NCI-H146 treated with DMSO at 0.1 percent for 48 hours (cell line): ENCODE data around the gene KLHDC2.
"Not testable (repeated sequence)": the region's sequence is repeated elsewhere in the genome, so short reads cannot be mapped to it uniquely, and the experiment has no call there.

ENCODE experiments used
- DNase-seq: peaks from one replicate; lab custom pipeline; 2025; ENCODE audit not compliant: unreplicated experiment; lab: John Stamatoyannopoulos, UW

The KLHDC2 gene

GRCh38 chr14:49767571-49768300 is at the start of gene KLHDC2:
Gene KLHDC2 (plus strand): TSS chr14:49768153. CDS start chr14:49768469, 316 bp downstream.
- DNase-seq: peak; percentile 63

GRCh38 chr14:49720744-49721143 is 47.2 kb upstream of the KLHDC2 start:
- DNase-seq: no peak

- not testable (repeated sequence) for DNase-seq
Measured at GRCh38 chr14:49721733-49722435, 46.1 kb upstream of the KLHDC2 start.

- no peak for DNase-seq
Measured at GRCh38 chr14:49727171-49727570, 40.8 kb upstream of the KLHDC2 start.

GRCh38 chr14:49732896-49733295 is 35.1 kb upstream of the KLHDC2 start:
- DNase-seq: no peak

GRCh38 chr14:49733836-49734235 is 34.1 kb upstream of the KLHDC2 start:
- DNase-seq: no peak

GRCh38 chr14:49735669-49736068 is 32.3 kb upstream of the KLHDC2 start:
- not testable (repeated sequence) for DNase-seq

- no peak for DNase-seq
Measured at GRCh38 chr14:49745191-49745590, 22.8 kb upstream of the KLHDC2 start.

GRCh38 chr14:49746476-49746875 is 21.5 kb upstream of the KLHDC2 start:
- DNase-seq: not testable (repeated sequence)

- no peak for DNase-seq
Measured at GRCh38 chr14:49754570-49755097, 13.3 kb upstream of the KLHDC2 start.

GRCh38 chr14:49755378-49755777 is 12.6 kb upstream of the KLHDC2 start:
- no peak for DNase-seq

- no peak for DNase-seq
Measured at GRCh38 chr14:49761839-49762551, 6.0 kb upstream of the KLHDC2 start.

GRCh38 chr14:49766839-49767238 is 1.1 kb upstream of the KLHDC2 start:
- DNase-seq: no peak

- no peak for DNase-seq
Measured at GRCh38 chr14:49767270-49767570, 733 bp upstream of the KLHDC2 start.

- peak; percentile 38 for DNase-seq
Measured at GRCh38 chr14:49768301-49769121, 558 bp downstream of the KLHDC2 start.

- no peak for DNase-seq
Measured at GRCh38 chr14:49769171-49769570, 1.2 kb downstream of the KLHDC2 start.

- DNase-seq: no peak
Measured at GRCh38 chr14:49769581-49770211, 1.7 kb downstream of the KLHDC2 start.

GRCh38 chr14:49770212-49770817 is 2.4 kb downstream of the KLHDC2 start:
- no peak for DNase-seq

GRCh38 chr14:49771691-49772090 is 3.7 kb downstream of the KLHDC2 start:
- not testable (repeated sequence) for DNase-seq

GRCh38 chr14:49774106-49774505 is 6.2 kb downstream of the KLHDC2 start:
- DNase-seq: no peak
